Endothelial cell of umbilical vein (primary cell): ENCODE measurements around the gene PFDN5.

Source experiments
- CTCF ChIP-seq, 2 donors: IDR thresholded peaks; 1 replicate in 1 of 2; 2 replicates in 1 of 2; pipeline ENCODE4 v1.5.1; 2011; ENCODE audit warnings: low read length in 2 of 2, mild to moderate bottlenecking in 2 of 2, moderate library complexity in 2 of 2, control low read depth in 1 of 2, inconsistent platforms in 1 of 2, low read depth in 1 of 2; ENCODE audit not compliant: insufficient read depth in 1 of 2; ENCODE audit errors: extremely low read depth in 1 of 2
- EZH2 ChIP-seq: IDR thresholded peaks from 2 replicates; pipeline ENCODE4 v1.6.1; 2012; ENCODE audit warnings: borderline replicate concordance, low read depth, mild to moderate bottlenecking, moderate library complexity, low read length, inconsistent platforms; ENCODE audit not compliant: severe bottlenecking
- FOS ChIP-seq: IDR thresholded peaks from 2 replicates; pipeline ENCODE4 v1.6.1; 2011; ENCODE audit warnings: mild to moderate bottlenecking, low read length, moderate library complexity, borderline replicate concordance; ENCODE audit not compliant: insufficient read depth
- GATA2 ChIP-seq: IDR thresholded peaks from 2 replicates; pipeline ENCODE4 v1.7.0; 2011; ENCODE audit warnings: low read depth, mild to moderate bottlenecking, moderate library complexity, mixed read lengths, low read length; ENCODE audit not compliant: insufficient read length, insufficient read depth
- JUN ChIP-seq: IDR thresholded peaks from 2 replicates; pipeline ENCODE4 v1.6.1; 2011; ENCODE audit warnings: borderline replicate concordance, low read depth; ENCODE audit not compliant: insufficient read length, insufficient read depth
- MAX ChIP-seq: IDR thresholded peaks from 2 replicates; pipeline ENCODE4 v1.6.1; 2011; ENCODE audit not compliant: insufficient read depth, insufficient read length
- MYC ChIP-seq: IDR thresholded peaks from one replicate; pipeline ENCODE4 v1.6.1; 2011; ENCODE audit warnings: mild to moderate bottlenecking, low read depth, low read length
- POLR2A ChIP-seq: IDR thresholded peaks from 2 replicates; pipeline ENCODE4 v1.6.1; 2012; ENCODE audit warnings: low read depth, mild to moderate bottlenecking, control low read depth, low read length
- POLR2AphosphoS5 ChIP-seq: IDR thresholded peaks from 2 replicates; pipeline ENCODE4 v1.6.1; 2012; ENCODE audit warnings: low read depth, mild to moderate bottlenecking, control low read depth, low read length, moderate library complexity; ENCODE audit not compliant: insufficient read depth

- TF ChIP-seq CTCF (IDR thresholded peaks at IDR 0.05; ENCODE audit: extremely low read depth in 1 of 2, insufficient read depth in 1 of 2, low read depth in 1 of 2, low read length in 2 of 2) (no peak), EZH2 (no peak), GATA2 (no peak), JUN (no peak), POLR2A (no peak), POLR2AphosphoS5 (no peak), MAX (no peak), MYC (no peak), FOS (no peak)
These were observed 26.4 kb upstream of the PFDN5 start for GRCh38 chr12:53268630-53269562.
